ENCODE data around the gene DISP3. TPM values are rescaled to one million over a fixed set of nuclear protein-coding genes. Genes with fewer than 3 reads are reported as not detected.

The DISP3 gene
- total RNA-seq, 1 experiment from 2014 or later = 2.3 TPM

- H3K79me2 ChIP-seq (ENCODE audit: insufficient read depth, low read length) = no peaks in the 10 kb centered on the region
- no peak for ATAC-seq
- ChIA-PET CTCF (no interaction called here), POLR2A (interaction anchor here (0.7 kb wide), 1 partner anchor 44 kb away, joined by 4 read pairs; the partner anchor contains the start of gene DISP3), RAD21 (ENCODE audit: low non-redundant PET in 1 of 2, low total read pairs in 2 of 2, uncharacterized antibody in 2 of 2, unreplicated experiment in 2 of 2) (no interaction called here)
- H3K27ac ChIP-seq (ENCODE audit: low read depth, low read length) = no peak overlapping the region
- intact Hi-C loops (cut with micrococcal nuclease) = no loop called here
- H4K20me1 ChIP-seq (ENCODE audit: insufficient read depth) = no peaks in the 10 kb centered on the region
- no peaks in the 10 kb centered on the region for H3K9me2 ChIP-seq (ENCODE audit: insufficient read depth)
- BruUV-seq (replicated peaks) = no TSS peak
- no peaks in the 10 kb centered on the region for H3K36me3 ChIP-seq (ENCODE audit: control insufficient read depth in 1 of 2, insufficient read depth in 2 of 2, low read length in 2 of 2)
- H3K4me3 ChIP-seq (replicated peaks in 1 of 2; ENCODE audit: low read depth in 1 of 2, low read length in 2 of 2) = no peak overlapping the region
- no peak overlapping the region for H2AFZ ChIP-seq (ENCODE audit: low read depth, low read length, poor library complexity, severe bottlenecking)
- no peaks in the 10 kb centered on the region for H3K4me1 ChIP-seq (ENCODE audit: control insufficient read depth in 1 of 2, insufficient read depth in 2 of 2, low read length in 2 of 2)
- no peak overlapping the region for H3K9ac ChIP-seq (ENCODE audit: low read length)
- H3K27me3 ChIP-seq (ENCODE audit: insufficient read depth, low read length) = peaks cover 18% of the 10 kb centered on the region; the same call in 1 of the 2 replicates
- no peak for TF ChIP-seq REST (IDR thresholded peaks at IDR 0.05; ENCODE audit: low read depth)
- no peak for TF ChIP-seq EGR1 (IDR thresholded peaks at IDR 0.05; ENCODE audit: low read depth)
- TF ChIP-seq ZBTB33 (IDR thresholded peaks at IDR 0.05; ENCODE audit: extremely low read depth, insufficient replicate concordance, low read length) = no peak
- TF ChIP-seq RAD21 (IDR thresholded peaks at IDR 0.05; ENCODE audit: low read depth) = no peak
- no peak for TF ChIP-seq JUND (IDR thresholded peaks at IDR 0.05)
- no peak for TF ChIP-seq ZFX (IDR thresholded peaks at IDR 0.05)
- TF ChIP-seq SP1 (IDR thresholded peaks at IDR 0.05; ENCODE audit: low read depth) = no peak
- no peak for TF ChIP-seq SIN3A (IDR thresholded peaks at IDR 0.05; ENCODE audit: low read depth)
- TF ChIP-seq SRF (IDR thresholded peaks at IDR 0.05; ENCODE audit: low read depth) = no peak
- TF ChIP-seq CTCF (IDR thresholded peaks at IDR 0.05 in 2 of 3, conservative IDR thresholded peaks at IDR 0.05 in 1 of 3; ENCODE audit: borderline replicate concordance in 1 of 3, insufficient read depth in 1 of 3, low read depth in 2 of 3, low read length in 2 of 3) = no peak
- TF ChIP-seq TCF7L2 (IDR thresholded peaks at IDR 0.05; ENCODE audit: borderline replicate concordance, extremely low read depth, insufficient read depth, insufficient read length) = no peak
- TF ChIP-seq YY1 (IDR thresholded peaks at IDR 0.05; ENCODE audit: extremely low read depth, insufficient replicate concordance, low read depth, low read length) = no peak
- no peak for TF ChIP-seq ATF3 (IDR thresholded peaks at IDR 0.05)
- TF ChIP-seq ELF1 (IDR thresholded peaks at IDR 0.05; ENCODE audit: borderline replicate concordance, low read depth) = no peak
- TF ChIP-seq POLR2AphosphoS5 (IDR thresholded peaks at IDR 0.05; ENCODE audit: low read depth, low read length) = no peak
- no peak for TF ChIP-seq CEBPB (IDR thresholded peaks at IDR 0.05; ENCODE audit: low read depth)
- no peak overlapping the region for H3K4me2 ChIP-seq (ENCODE audit: low read length)
- H3K9me3 ChIP-seq (ENCODE audit: control insufficient read depth in 1 of 2, insufficient read depth in 1 of 2, low read depth in 1 of 2, low read length in 2 of 2) = no peaks in the 10 kb centered on the region
- no peak for DNase-seq (ENCODE audit: low read depth, low spot score)
These were observed 44.0 kb upstream of the DISP3 start for GRCh38 chr1:11434926-11435325.

Data from HCT116 (cell line).